WTC11 (cell line): Measurements from ENCODE around the gene UGT1A9. TPM values are rescaled to one million over a fixed set of nuclear protein-coding genes. Genes with fewer than 3 reads are reported as not detected.

Source experiments
- ATAC-seq: fragments of 200-7000 bp; cut with Tn5 transposase; 2 replicates; pipeline ENCODE4 v1.10.0; 2021; ENCODE audit warnings: mild to moderate bottlenecking, moderate library complexity
- CTCF ChIA-PET: fragments of 300-600 bp; sonication (Branson Sonifier 250); formaldehyde crosslinking; loops from one replicate; lab custom pipeline; 2021; ENCODE audit warnings: antibody characterized with exemption; lab: Charles Lee
- POLR2A ChIA-PET: fragments of 350-600 bp; sonication (Branson Sonifier 250); formaldehyde crosslinking; loops from one replicate; lab custom pipeline; 2021; ENCODE audit warnings: antibody characterized with exemption; lab: Charles Lee
- DNase-seq: peaks from one replicate; pipeline ENCODE4 v3.0.0; 2021; ENCODE audit warnings: low spot score
- H3K27ac Mint-ChIP-seq: 2 replicates; pipeline ENCODE4 v1.8.0; 2021; ENCODE audit warnings: mixed read lengths
- H3K27me3 Mint-ChIP-seq: 2 replicates; pipeline ENCODE4 v1.8.0; 2021; ENCODE audit warnings: low read depth, mild to moderate bottlenecking, moderate library complexity, mixed read lengths
- H3K36me3 Mint-ChIP-seq: 2 replicates; pipeline ENCODE4 v1.8.0; 2021; ENCODE audit warnings: mixed read lengths
- H3K4me1 Mint-ChIP-seq: 2 replicates; pipeline ENCODE4 v1.8.0; 2022; ENCODE audit warnings: mixed read lengths
- H3K4me3 Mint-ChIP-seq: 2 replicates; pipeline ENCODE4 v1.8.0; 2021; ENCODE audit warnings: mild to moderate bottlenecking, moderate library complexity, mixed read lengths
- H3K9me3 Mint-ChIP-seq: 2 replicates; pipeline ENCODE4 v1.8.0; 2021; ENCODE audit warnings: mixed read lengths
- ATF1 ChIP-seq: sonication (generic); formaldehyde crosslinking; IDR thresholded peaks from 2 replicates; pipeline ENCODE4 v1.8.1; 2023; ENCODE audit warnings: mild to moderate bottlenecking, moderate library complexity, missing genetic modification reagents
- ELF4 ChIP-seq: sonication (generic); formaldehyde crosslinking; IDR thresholded peaks from 2 replicates; pipeline ENCODE4 v1.8.1; 2022; ENCODE audit warnings: low read depth, mild to moderate bottlenecking, moderate library complexity, missing genetic modification reagents
- ESRRA ChIP-seq: sonication (generic); formaldehyde crosslinking; IDR thresholded peaks from 2 replicates; pipeline ENCODE4 v1.8.1; 2022; ENCODE audit warnings: mild to moderate bottlenecking, missing genetic modification reagents, borderline replicate concordance
- GABPB1 ChIP-seq: sonication (generic); formaldehyde crosslinking; IDR thresholded peaks from 2 replicates; pipeline ENCODE4 v1.8.1; 2023; ENCODE audit warnings: mild to moderate bottlenecking, missing genetic modification reagents
- IRF2 ChIP-seq: sonication (generic); formaldehyde crosslinking; IDR thresholded peaks from 2 replicates; pipeline ENCODE4 v1.8.0; 2022; ENCODE audit warnings: low read depth, missing genetic modification reagents, borderline replicate concordance
- MXD4 ChIP-seq: fragments of 250-450 bp; sonication (Bioruptor Pico); IDR thresholded peaks from 2 replicates; pipeline ENCODE4 v1.8.0; 2021; ENCODE audit warnings: mild to moderate bottlenecking, moderate library complexity, borderline replicate concordance
- SMAD4 ChIP-seq: sonication (generic); formaldehyde crosslinking; IDR thresholded peaks from 2 replicates; pipeline ENCODE4 v1.8.0; 2022; ENCODE audit warnings: mild to moderate bottlenecking, missing genetic modification reagents
- SP1 ChIP-seq: sonication (generic); formaldehyde crosslinking; conservative IDR thresholded peaks from 2 replicates; pipeline ENCODE4 v1.8.1; 2022; ENCODE audit warnings: missing genetic modification reagents
- ZNF219 ChIP-seq: sonication (generic); formaldehyde crosslinking; IDR thresholded peaks from 2 replicates; pipeline ENCODE4 v1.8.0; 2023; ENCODE audit warnings: missing genetic modification reagents, mild to moderate bottlenecking, borderline replicate concordance
- total RNA-seq: library from RNA; stranded (reverse); gene quantifications from 3 replicates; pipeline ENCODE4 v1.2.3, GENCODE V29; 2021
- TF ChIP-seq, protein P1 (sequence below): sonication (generic); formaldehyde crosslinking; IDR thresholded peaks from 2 replicates; pipeline ENCODE4 v1.8.1; 2022; ENCODE audit warnings: mild to moderate bottlenecking, missing genetic modification reagents, moderate library complexity, borderline replicate concordance
- TF ChIP-seq, protein P2 (sequence below): sonication (generic); formaldehyde crosslinking; IDR thresholded peaks from 2 replicates; pipeline ENCODE4 v1.8.1; 2022; ENCODE audit warnings: low read depth, missing genetic modification reagents, borderline replicate concordance
- TF ChIP-seq, protein P3 (sequence below): sonication (generic); formaldehyde crosslinking; IDR thresholded peaks from 2 replicates; pipeline ENCODE4 v1.8.0; 2022; ENCODE audit warnings: mild to moderate bottlenecking, missing genetic modification reagents
- TF ChIP-seq, protein P4 (sequence below): fragments of 250-450 bp; sonication (Bioruptor Pico); conservative IDR thresholded peaks from 2 replicates; pipeline ENCODE4 v1.9.0; 2021; ENCODE audit warnings: mild to moderate bottlenecking
- TF ChIP-seq, protein P5 (sequence below): sonication (generic); formaldehyde crosslinking; IDR thresholded peaks from 2 replicates; pipeline ENCODE4 v1.8.1; 2023; ENCODE audit warnings: mild to moderate bottlenecking, missing genetic modification reagents
- TF ChIP-seq, protein P6 (sequence below): fragments of 250-450 bp; sonication (Bioruptor Pico); IDR thresholded peaks from 2 replicates; pipeline ENCODE4 v1.9.0; 2021; ENCODE audit warnings: mild to moderate bottlenecking

The UGT1A9 gene
- total RNA-seq, 1 experiment from 2014 or later: not detected

DNA sequence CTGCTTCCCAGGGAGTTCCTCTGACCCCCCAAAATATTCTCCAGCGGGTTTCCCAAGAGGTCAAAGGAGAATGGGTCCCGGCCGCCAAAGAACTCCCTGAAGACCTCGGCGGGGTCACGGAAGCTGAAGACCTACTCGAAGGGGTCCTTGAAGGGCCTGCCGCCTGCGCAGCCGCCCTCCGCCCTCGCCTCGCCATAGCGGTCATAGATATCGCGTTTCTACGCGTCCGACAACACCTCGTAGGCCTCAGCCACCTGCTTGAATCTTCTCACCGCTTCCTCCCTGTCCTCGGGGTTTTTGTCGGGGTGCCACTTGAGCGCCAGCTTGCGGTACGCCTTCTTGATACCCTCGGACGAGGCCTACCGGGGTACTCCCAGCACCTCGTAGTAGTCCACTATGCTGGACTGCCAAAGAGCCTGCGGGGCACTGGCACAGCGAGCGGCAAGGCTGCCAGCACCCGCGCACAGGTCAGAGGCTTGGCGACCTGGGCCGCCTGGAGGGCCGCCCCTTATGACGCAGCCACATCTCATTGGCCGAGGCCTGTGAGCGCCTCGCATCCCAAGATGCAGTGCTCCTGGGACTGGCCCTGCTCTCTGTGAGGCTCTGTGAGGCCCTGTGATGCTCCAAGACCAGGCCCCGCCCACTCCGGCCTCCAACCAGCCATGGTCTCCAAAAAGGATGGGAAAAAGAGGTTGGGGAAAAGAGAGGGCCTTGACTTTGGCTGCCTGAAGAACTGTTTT is 83.3 kb downstream of the UGT1A9 start:
- Mint-ChIP-seq H3K27me3 (peaks cover 7% of the 10 kb centered on the region), H3K9me3 (peaks cover 44% of the 10 kb centered on the region), H3K27ac (no peak overlapping the region), H3K36me3 (peaks cover 21% of the 10 kb centered on the region), H3K4me3 (no peak overlapping the region), H3K4me1 (no peaks in the 10 kb centered on the region)
- DNase-seq: no peak
- ChIA-PET POLR2A (no interaction called here), CTCF (no interaction called here)
- no peak for ATAC-seq
- TF ChIP-seq ATF1 (CRISPR knock-in tag) (no peak), IRF2 (CRISPR knock-in tag) (no peak), ZNF219 (CRISPR knock-in tag) (no peak), ELF4 (CRISPR knock-in tag) (no peak), ESRRA (CRISPR knock-in tag) (no peak), MXD4 (CRISPR knock-in tag) (no peak), SP1 (CRISPR knock-in tag) (no peak), SMAD4 (CRISPR knock-in tag) (no peak)
- TF ChIP-seq, protein P1, sequence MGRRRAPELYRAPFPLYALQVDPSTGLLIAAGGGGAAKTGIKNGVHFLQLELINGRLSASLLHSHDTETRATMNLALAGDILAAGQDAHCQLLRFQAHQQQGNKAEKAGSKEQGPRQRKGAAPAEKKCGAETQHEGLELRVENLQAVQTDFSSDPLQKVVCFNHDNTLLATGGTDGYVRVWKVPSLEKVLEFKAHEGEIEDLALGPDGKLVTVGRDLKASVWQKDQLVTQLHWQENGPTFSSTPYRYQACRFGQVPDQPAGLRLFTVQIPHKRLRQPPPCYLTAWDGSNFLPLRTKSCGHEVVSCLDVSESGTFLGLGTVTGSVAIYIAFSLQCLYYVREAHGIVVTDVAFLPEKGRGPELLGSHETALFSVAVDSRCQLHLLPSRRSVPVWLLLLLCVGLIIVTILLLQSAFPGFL (CRISPR knock-in tag): no peak
- TF ChIP-seq, protein P2, sequence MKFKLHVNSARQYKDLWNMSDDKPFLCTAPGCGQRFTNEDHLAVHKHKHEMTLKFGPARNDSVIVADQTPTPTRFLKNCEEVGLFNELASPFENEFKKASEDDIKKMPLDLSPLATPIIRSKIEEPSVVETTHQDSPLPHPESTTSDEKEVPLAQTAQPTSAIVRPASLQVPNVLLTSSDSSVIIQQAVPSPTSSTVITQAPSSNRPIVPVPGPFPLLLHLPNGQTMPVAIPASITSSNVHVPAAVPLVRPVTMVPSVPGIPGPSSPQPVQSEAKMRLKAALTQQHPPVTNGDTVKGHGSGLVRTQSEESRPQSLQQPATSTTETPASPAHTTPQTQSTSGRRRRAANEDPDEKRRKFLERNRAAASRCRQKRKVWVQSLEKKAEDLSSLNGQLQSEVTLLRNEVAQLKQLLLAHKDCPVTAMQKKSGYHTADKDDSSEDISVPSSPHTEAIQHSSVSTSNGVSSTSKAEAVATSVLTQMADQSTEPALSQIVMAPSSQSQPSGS (CRISPR knock-in tag): no peak
- TF ChIP-seq, protein P3, sequence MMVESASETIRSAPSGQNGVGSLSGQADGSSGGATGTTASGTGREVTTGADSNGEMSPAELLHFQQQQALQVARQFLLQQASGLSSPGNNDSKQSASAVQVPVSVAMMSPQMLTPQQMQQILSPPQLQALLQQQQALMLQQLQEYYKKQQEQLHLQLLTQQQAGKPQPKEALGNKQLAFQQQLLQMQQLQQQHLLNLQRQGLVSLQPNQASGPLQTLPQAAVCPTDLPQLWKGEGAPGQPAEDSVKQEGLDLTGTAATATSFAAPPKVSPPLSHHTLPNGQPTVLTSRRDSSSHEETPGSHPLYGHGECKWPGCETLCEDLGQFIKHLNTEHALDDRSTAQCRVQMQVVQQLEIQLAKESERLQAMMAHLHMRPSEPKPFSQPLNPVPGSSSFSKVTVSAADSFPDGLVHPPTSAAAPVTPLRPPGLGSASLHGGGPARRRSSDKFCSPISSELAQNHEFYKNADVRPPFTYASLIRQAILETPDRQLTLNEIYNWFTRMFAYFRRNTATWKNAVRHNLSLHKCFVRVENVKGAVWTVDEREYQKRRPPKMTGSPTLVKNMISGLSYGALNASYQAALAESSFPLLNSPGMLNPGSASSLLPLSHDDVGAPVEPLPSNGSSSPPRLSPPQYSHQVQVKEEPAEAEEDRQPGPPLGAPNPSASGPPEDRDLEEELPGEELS (CRISPR knock-in tag): no peak
- TF ChIP-seq, protein P4, sequence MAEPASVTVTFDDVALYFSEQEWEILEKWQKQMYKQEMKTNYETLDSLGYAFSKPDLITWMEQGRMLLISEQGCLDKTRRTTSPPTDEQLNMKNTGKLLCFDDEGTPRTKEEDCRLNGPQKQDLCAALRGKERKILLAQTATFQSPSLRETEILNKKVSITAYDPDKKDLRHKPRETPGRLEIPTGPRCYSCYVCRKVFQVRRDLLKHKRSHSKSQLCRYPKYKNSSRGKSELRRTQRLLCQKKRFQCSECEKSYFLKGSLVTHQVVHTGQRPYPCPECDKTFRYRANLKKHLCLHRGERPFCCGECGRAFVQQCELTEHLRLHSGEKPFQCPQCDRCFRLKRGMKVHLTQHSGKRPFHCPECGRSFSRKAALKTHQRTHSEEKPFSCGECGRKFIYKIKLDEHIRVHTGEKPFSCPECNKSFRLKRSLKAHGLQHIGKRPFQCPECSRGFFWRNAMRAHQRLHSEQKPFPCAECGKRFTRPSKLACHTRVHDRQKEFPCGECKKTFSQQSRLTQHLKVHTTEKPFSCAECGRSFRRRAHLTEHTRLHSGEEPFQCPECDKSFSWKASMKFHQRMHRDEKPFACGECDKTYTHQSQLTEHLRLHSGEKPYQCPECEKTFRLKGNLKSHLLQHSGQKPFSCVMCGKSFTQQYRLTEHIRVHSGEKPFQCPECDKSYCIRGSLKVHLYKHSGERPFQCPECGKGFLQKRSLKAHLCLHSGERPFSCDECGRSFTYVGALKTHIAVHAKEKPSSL (CRISPR knock-in tag): no peak
- TF ChIP-seq, protein P5, sequence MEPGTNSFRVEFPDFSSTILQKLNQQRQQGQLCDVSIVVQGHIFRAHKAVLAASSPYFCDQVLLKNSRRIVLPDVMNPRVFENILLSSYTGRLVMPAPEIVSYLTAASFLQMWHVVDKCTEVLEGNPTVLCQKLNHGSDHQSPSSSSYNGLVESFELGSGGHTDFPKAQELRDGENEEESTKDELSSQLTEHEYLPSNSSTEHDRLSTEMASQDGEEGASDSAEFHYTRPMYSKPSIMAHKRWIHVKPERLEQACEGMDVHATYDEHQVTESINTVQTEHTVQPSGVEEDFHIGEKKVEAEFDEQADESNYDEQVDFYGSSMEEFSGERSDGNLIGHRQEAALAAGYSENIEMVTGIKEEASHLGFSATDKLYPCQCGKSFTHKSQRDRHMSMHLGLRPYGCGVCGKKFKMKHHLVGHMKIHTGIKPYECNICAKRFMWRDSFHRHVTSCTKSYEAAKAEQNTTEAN (CRISPR knock-in tag): no peak
- TF ChIP-seq, protein P6, sequence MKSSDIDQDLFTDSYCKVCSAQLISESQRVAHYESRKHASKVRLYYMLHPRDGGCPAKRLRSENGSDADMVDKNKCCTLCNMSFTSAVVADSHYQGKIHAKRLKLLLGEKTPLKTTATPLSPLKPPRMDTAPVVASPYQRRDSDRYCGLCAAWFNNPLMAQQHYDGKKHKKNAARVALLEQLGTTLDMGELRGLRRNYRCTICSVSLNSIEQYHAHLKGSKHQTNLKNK: no peak

DNA sequence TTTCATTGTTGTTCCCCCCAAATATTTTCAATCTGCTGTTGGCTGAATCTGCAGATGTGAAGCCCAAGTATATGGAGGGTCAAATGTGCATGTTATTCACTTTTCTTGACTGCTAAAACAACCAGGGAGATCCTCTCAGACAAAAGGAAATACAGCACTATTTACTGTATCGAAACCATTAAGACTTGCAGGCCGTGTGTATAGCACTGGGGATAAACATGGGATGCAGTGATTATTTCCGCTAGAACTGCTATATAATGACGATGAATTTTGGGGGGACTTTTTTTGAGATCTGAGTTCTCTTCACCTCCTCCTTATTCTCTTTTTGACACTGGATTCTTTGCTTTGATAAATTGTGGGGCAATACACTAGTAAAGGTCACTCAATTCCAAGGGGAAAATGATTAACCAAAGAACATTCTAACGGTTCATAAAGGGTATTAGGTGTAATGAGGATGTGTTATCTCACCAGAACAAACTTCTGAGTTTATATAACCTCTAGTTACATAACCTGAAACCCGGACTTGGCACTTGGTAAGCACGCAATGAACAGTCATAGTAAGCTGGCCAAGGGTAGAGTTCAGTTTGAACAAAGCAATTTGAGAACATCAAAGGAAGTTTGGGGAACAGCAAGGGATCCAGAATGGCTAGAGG is 84.9 kb downstream of the UGT1A9 start:
- ATAC-seq (no peak), DNase-seq (no peak)
- ChIA-PET CTCF (no interaction called here), POLR2A (no interaction called here)
- H3K27ac Mint-ChIP-seq: no peak overlapping the region
- H3K9me3 Mint-ChIP-seq: peaks cover 32% of the 10 kb centered on the region
- no peaks in the 10 kb centered on the region for H3K4me1 Mint-ChIP-seq
- H3K27me3 Mint-ChIP-seq: peaks cover 9% of the 10 kb centered on the region
- peaks cover 10% of the 10 kb centered on the region for H3K36me3 Mint-ChIP-seq
- TF ChIP-seq, protein P4 (CRISPR knock-in tag): no peak
- peak; percentile 73 for TF ChIP-seq GABPB1 (CRISPR knock-in tag)
- TF ChIP-seq, all 79 proteins: peak for 1
- H3K4me3 Mint-ChIP-seq: no peak overlapping the region
